Astrocyte (in vitro differentiated cells and primary cell): Measurements from ENCODE around the gene SLC39A1. TPM values are rescaled to one million over a fixed set of nuclear protein-coding genes. Genes with fewer than 3 reads are reported as not detected.

ENCODE experiments used
- DNase-seq: peaks from one replicate; pipeline ENCODE4 v3.0.0-alpha.2; 2010; ENCODE audit warnings: low read depth
- FAIRE-seq: peaks from 2 replicates; lab custom pipeline; 2011; peaks lifted over from hg19 to GRCh38; lab: Jason Lieb, UNC
- H2AFZ ChIP-seq: 2 replicates; pipeline ENCODE4 v1.6.0; 2012; ENCODE audit warnings: low read depth, low read length, inconsistent platforms
- H3K27ac ChIP-seq: 2 replicates; pipeline ENCODE4 v1.5.1; 2011; ENCODE audit warnings: low read depth, low read length, inconsistent platforms
- H3K27me3 ChIP-seq: 2 replicates; pipeline ENCODE4 v1.6.0; 2011; ENCODE audit warnings: low read length, inconsistent platforms; ENCODE audit not compliant: insufficient read depth
- H3K36me3 ChIP-seq: 2 replicates; pipeline ENCODE4 v1.5.1; 2011; ENCODE audit warnings: low read length, inconsistent platforms; ENCODE audit not compliant: insufficient read depth
- H3K4me1 ChIP-seq: 2 replicates; pipeline ENCODE4 v1.5.1; 2011; ENCODE audit warnings: low read length, inconsistent platforms; ENCODE audit not compliant: insufficient read depth
- H3K4me2 ChIP-seq: 2 replicates; pipeline ENCODE4 v1.6.0; 2012; ENCODE audit warnings: low read length, inconsistent platforms
- H3K4me3 ChIP-seq: 2 replicates; pipeline ENCODE4 v1.5.1; 2011; ENCODE audit warnings: low read depth, mild to moderate bottlenecking, low read length, inconsistent platforms; ENCODE audit not compliant: insufficient read depth
- H3K79me2 ChIP-seq: 2 replicates; pipeline ENCODE4 v1.6.0; 2012; ENCODE audit warnings: mild to moderate bottlenecking, low read length, inconsistent platforms; ENCODE audit not compliant: insufficient read depth
- H3K9ac ChIP-seq: 2 replicates; pipeline ENCODE4 v1.6.0; 2012; ENCODE audit warnings: mild to moderate bottlenecking, low read length, inconsistent platforms
- H3K9me3 ChIP-seq: 2 replicates; pipeline ENCODE4 v1.5.1; 2012; ENCODE audit warnings: low read depth, mild to moderate bottlenecking, low read length, inconsistent platforms; ENCODE audit not compliant: insufficient read depth
- H4K20me1 ChIP-seq: 2 replicates; pipeline ENCODE4 v1.6.0; 2012; ENCODE audit warnings: low read length, inconsistent platforms; ENCODE audit not compliant: insufficient read depth
- H3K27ac Mint-ChIP-seq: one replicate; pipeline ENCODE4 v1.8.0; 2021; ENCODE audit warnings: mild to moderate bottlenecking, mixed read lengths; ENCODE audit not compliant: unreplicated experiment
- H3K27me3 Mint-ChIP-seq: one replicate; pipeline ENCODE4 v1.8.0; 2021; ENCODE audit warnings: low read depth, mixed read lengths; ENCODE audit not compliant: unreplicated experiment
- H3K36me3 Mint-ChIP-seq: one replicate; pipeline ENCODE4 v1.8.0; 2021; ENCODE audit warnings: low read depth, mixed read lengths; ENCODE audit not compliant: unreplicated experiment
- H3K4me1 Mint-ChIP-seq: one replicate; pipeline ENCODE4 v1.8.0; 2021; ENCODE audit warnings: low read depth, mixed read lengths; ENCODE audit not compliant: unreplicated experiment
- H3K4me3 Mint-ChIP-seq: one replicate; pipeline ENCODE4 v1.8.0; 2021; ENCODE audit warnings: mild to moderate bottlenecking, moderate library complexity, mixed read lengths; ENCODE audit not compliant: unreplicated experiment
- H3K9me3 Mint-ChIP-seq: one replicate; pipeline ENCODE4 v1.8.0; 2021; ENCODE audit warnings: mild to moderate bottlenecking, mixed read lengths; ENCODE audit not compliant: unreplicated experiment
- EZH2 ChIP-seq: IDR thresholded peaks from 2 replicates; pipeline ENCODE4 v1.6.1; 2012; ENCODE audit warnings: mild to moderate bottlenecking, low read length, inconsistent platforms; ENCODE audit not compliant: insufficient read depth
- total RNA-seq: library from RNA; stranded (reverse); gene quantifications from 2 replicates; pipeline ENCODE4 v1.2.1, GENCODE V29; 2021
- TF ChIP-seq, protein P1 (sequence below): IDR thresholded peaks from 2 replicates; pipeline ENCODE4 v1.5.1; 2011; ENCODE audit warnings: low read depth, mild to moderate bottlenecking, inconsistent platforms, low read length, moderate library complexity; ENCODE audit not compliant: insufficient read depth

The SLC39A1 gene
- total RNA-seq, 1 donor from 2014 or later: 91.7 TPM

DNA sequence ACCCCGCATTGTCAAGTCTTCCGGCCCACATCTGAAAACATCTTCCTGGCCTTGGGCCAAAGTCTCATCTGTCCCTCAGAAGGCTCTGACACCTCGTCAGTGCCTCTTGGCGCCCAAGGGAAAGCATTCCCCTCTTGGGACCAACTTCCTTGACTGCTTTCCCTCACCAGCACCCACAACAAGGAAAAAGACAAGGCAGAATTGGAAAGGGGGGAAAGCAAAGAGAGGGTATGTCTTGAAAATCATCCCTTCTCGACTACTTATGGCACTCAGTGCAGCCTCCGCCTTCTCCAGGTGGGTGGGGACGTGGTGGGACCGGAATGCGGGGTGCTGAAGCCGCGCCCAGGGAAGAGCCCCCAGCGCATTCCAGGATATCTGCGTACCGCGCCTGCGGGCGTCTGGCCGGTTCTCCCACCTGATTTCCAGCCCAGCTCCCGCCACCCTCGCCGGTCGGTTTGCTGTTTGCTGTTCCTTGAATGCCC is 554 bp upstream of the SLC39A1 start:
- peaks cover 27% of the 10 kb centered on the region for H3K4me1 Mint-ChIP-seq
- H3K9me3 Mint-ChIP-seq: no peaks in the 10 kb centered on the region
- H3K4me2 ChIP-seq: peak overlapping the region; percentile 100
- H3K4me3 ChIP-seq: peak overlapping the region; percentile 83
- H3K36me3 ChIP-seq: no peaks in the 10 kb centered on the region
- H3K27me3 Mint-ChIP-seq: no peaks in the 10 kb centered on the region
- H2AFZ ChIP-seq: peak overlapping the region; percentile 59
- DNase-seq (peak; percentile 58), FAIRE-seq (no peak)
- peak overlapping the region; percentile 93 for H3K4me3 Mint-ChIP-seq
- peaks cover 8% of the 10 kb centered on the region for H3K36me3 Mint-ChIP-seq
- H3K27me3 ChIP-seq: no peaks in the 10 kb centered on the region
- H3K9me3 ChIP-seq: no peaks in the 10 kb centered on the region
- H3K27ac ChIP-seq: peak overlapping the region; percentile 90
- H3K79me2 ChIP-seq: peaks cover 37% of the 10 kb centered on the region
- H4K20me1 ChIP-seq: peaks cover 11% of the 10 kb centered on the region
- TF ChIP-seq, protein P1, sequence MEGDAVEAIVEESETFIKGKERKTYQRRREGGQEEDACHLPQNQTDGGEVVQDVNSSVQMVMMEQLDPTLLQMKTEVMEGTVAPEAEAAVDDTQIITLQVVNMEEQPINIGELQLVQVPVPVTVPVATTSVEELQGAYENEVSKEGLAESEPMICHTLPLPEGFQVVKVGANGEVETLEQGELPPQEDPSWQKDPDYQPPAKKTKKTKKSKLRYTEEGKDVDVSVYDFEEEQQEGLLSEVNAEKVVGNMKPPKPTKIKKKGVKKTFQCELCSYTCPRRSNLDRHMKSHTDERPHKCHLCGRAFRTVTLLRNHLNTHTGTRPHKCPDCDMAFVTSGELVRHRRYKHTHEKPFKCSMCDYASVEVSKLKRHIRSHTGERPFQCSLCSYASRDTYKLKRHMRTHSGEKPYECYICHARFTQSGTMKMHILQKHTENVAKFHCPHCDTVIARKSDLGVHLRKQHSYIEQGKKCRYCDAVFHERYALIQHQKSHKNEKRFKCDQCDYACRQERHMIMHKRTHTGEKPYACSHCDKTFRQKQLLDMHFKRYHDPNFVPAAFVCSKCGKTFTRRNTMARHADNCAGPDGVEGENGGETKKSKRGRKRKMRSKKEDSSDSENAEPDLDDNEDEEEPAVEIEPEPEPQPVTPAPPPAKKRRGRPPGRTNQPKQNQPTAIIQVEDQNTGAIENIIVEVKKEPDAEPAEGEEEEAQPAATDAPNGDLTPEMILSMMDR: no peak
- TF ChIP-seq EZH2: no peak
- H3K9ac ChIP-seq: peak overlapping the region; percentile 95
- H3K4me1 ChIP-seq: peaks cover 36% of the 10 kb centered on the region
- H3K27ac Mint-ChIP-seq: peak overlapping the region; percentile 98

DNA sequence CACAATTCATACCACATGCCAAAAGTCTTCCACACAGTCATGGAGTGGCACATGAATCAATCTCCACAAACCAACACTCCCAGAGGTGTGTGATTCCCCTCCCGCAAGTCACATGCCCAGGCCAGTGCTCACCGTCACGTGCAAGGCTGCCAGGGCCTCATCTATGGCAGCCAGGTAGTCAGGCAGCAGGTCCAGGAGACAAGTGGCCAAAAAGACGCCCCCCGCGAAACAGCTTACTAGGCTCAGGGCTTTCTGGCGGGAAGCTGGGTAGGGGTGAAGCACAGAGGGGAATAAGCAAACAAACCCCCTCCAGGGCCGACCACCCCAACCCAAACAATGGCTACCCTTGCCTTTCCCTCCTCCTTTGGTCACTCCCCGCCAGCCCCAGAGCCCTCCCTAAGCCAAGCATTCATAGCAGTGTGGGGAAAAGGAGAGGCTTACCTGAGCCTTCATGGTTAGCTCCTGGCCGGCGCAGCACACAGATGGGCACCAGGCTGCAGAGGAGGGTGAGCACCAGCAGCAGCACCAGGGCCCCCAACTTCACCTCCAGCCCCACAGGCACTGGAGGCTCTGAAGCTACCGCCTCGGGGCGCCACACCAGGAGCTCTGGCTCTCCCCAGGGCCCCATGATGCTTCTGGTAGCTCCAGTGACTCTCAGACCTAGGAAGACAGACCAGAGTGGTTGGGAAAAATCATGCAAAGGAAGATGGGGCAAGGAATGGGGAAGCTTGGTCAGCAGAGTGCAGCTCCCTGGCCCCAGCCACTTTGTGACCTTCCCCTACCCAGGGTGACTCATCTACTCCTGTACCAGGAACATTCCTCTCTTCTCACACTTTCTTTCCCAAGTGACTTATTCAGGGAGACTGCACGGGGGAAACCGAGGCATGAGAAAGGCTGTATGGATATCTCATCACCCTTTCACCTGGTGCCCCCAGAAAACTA is 978 bp downstream of the SLC39A1 start:
- Histone ChIP-seq H2AFZ (peak overlapping the region; percentile 84), H3K4me1 (peaks cover 31% of the 10 kb centered on the region), H3K4me2 (peak overlapping the region; percentile 100), H3K4me3 (peak overlapping the region; percentile 83), H3K27ac (peak overlapping the region; percentile 90), H3K9ac (peak overlapping the region; percentile 95), H3K79me2 (peaks cover 46% of the 10 kb centered on the region), H3K36me3 (no peaks in the 10 kb centered on the region), H3K27me3 (no peaks in the 10 kb centered on the region), H4K20me1 (peaks cover 18% of the 10 kb centered on the region), H3K9me3 (no peaks in the 10 kb centered on the region)
- no peak for FAIRE-seq
- Mint-ChIP-seq H3K4me1 (peaks cover 25% of the 10 kb centered on the region), H3K27ac (peak overlapping the region; percentile 98), H3K9me3 (no peaks in the 10 kb centered on the region), H3K4me3 (peak overlapping the region; percentile 93), H3K36me3 (peaks cover 9% of the 10 kb centered on the region), H3K27me3 (no peaks in the 10 kb centered on the region)
- no peak for DNase-seq
- no peak for TF ChIP-seq EZH2
- TF ChIP-seq, protein P1: no peak
